ENCODE results near the gene RNF213.

RNF213 gene

DNA sequence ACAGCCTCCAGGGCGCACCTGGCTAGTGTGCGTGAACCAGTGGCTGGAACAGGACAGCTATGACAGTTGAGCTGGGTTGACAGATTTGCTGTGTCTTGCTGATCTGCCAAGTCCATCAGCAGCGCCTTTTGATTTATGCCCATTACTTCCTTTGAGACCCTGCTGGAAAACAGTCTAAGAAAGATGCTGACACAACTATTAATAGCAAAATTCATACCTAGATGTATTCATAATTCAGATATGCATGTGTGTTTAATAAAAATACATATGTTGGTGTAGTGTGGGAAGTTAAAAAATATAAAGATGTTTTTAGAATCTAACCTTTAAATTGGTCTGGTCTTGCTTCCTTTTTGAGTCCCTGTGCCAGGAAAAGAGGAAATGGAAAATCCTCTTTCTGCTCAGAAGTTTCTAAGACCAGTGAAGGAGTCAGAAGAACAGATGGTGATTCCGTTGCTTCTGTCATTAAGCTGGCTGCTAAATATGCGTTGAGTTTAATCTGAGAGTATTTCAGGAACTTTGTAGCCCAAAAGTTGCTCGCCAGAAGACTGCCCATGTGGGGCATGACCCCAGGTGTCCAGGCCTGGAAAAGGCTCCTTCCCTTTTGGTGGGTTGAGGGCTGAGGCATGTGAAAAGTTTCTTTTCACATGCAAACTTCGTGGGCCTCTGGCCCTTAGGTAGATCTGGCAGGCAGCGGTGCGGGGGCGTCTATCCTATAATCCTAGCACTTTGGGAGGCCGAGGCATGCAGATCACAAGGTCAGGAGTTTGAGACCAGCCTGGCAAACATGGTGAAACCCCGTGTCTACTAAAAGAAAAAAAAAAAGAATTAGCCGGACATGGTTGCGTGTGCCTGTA lies 114.3 kb downstream of the RNF213 start:
- H3K4me3 ChIP-seq (ENCODE audit: low read length in 2 of 2) = no peak overlapping the region
- no peak overlapping the region for H3K9ac ChIP-seq (ENCODE audit: low read length in 2 of 2)
- H3K9me3 ChIP-seq (ENCODE audit: control insufficient read depth in 2 of 2, low read length in 2 of 2) = no peaks in the 10 kb centered on the region
- H3K4me1 ChIP-seq (ENCODE audit: control insufficient read depth, insufficient read depth, low read length) = no peaks in the 10 kb centered on the region
- peaks cover 68 to 76% of the 10 kb centered on the region in 2 donors for H3K36me3 ChIP-seq (ENCODE audit: control insufficient read depth in 2 of 2, insufficient read depth in 2 of 2, low read length in 2 of 2)
- no peaks in the 10 kb centered on the region for H3K27me3 ChIP-seq (ENCODE audit: control insufficient read depth in 1 of 2, insufficient read depth in 2 of 2, low read length in 2 of 2)
- H3K27ac ChIP-seq (ENCODE audit: low read length) = no peak overlapping the region

DNA sequence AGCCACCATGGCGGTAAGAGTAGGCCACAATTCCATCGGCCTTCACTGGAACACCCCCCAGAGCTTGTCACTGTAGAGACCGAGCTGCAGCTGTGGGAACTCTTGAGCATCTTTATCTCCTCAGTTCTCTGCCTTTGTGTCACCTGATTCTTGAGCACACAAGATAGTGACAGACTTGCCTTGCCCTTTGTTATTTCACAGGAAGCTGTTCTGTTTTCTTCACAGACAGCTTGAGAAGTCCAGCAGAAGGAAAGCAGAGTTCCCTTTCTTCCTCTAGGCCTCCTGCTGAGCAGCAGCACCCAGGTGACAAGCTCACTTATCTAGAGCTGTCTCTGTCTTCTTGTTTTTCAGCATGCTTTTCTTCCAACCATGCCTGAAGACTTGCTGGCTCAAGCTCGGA lies 115.9 kb downstream of the RNF213 start:
- H3K9me3 ChIP-seq (ENCODE audit: control insufficient read depth in 2 of 2, low read length in 2 of 2) = no peaks in the 10 kb centered on the region
- H3K9ac ChIP-seq (ENCODE audit: low read length in 2 of 2) = no peak overlapping the region
- no peaks in the 10 kb centered on the region for H3K27me3 ChIP-seq (ENCODE audit: control insufficient read depth in 1 of 2, insufficient read depth in 2 of 2, low read length in 2 of 2)
- no peaks in the 10 kb centered on the region for H3K4me1 ChIP-seq (ENCODE audit: control insufficient read depth, insufficient read depth, low read length)
- peaks cover 73 to 83% of the 10 kb centered on the region in 2 donors for H3K36me3 ChIP-seq (ENCODE audit: control insufficient read depth in 2 of 2, insufficient read depth in 2 of 2, low read length in 2 of 2)
- H3K4me3 ChIP-seq (ENCODE audit: low read length in 2 of 2) = no peak overlapping the region
- H3K27ac ChIP-seq (ENCODE audit: low read length) = no peak overlapping the region

DNA sequence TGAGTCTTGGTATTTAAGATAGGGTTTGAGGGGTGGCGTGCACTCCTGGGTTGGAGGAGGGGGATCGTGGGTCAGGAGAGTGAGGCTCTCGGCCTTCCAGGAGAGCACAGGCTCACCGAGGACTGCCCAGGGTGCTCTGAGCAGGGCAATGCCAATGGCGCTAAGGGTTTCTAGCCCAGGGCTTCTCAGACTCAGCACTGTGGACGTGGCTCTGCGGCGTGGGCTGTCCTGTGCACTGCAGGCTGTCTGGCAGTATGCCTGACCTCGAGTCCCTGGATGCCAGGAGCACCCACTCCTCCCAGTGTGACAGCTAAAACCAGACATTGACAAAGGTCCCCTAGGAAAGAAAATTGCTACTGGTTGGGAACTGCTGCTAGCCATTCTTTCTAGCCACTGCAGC lies 117.1 kb downstream of the RNF213 start:
- Histone ChIP-seq H3K27me3 (ENCODE audit: control insufficient read depth in 1 of 2, insufficient read depth in 2 of 2, low read length in 2 of 2) (no peaks in the 10 kb centered on the region), H3K9me3 (ENCODE audit: control insufficient read depth in 2 of 2, low read length in 2 of 2) (no peaks in the 10 kb centered on the region), H3K27ac (ENCODE audit: low read length) (no peak overlapping the region), H3K9ac (ENCODE audit: low read length in 2 of 2) (no peak overlapping the region), H3K36me3 (ENCODE audit: control insufficient read depth in 2 of 2, insufficient read depth in 2 of 2, low read length in 2 of 2) (peaks cover 66 to 84% of the 10 kb centered on the region in 2 donors), H3K4me3 (ENCODE audit: low read length in 2 of 2) (no peak overlapping the region), H3K4me1 (ENCODE audit: control insufficient read depth, insufficient read depth, low read length) (no peaks in the 10 kb centered on the region)

DNA sequence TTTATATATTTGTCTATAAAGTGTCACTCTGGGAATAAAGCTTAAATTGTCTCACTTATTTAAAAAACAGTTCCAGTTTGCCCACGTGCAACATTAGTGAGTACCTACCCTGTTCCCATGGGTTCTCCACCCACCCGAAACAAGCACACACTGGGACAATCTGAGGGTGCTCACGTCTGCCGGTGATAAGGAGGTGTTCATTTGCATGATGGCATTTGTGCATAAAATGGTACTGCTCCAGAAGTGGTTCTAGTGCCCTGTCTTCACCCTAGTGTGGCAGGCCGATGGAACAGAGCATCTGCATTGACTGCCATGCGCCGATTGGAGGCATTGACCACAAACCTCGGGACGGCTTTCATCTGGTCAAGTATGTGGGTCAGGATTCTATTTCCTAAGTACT lies 118.7 kb downstream of the RNF213 start:
- Histone ChIP-seq H3K36me3 (ENCODE audit: control insufficient read depth in 2 of 2, insufficient read depth in 2 of 2, low read length in 2 of 2) (peaks cover 64 to 86% of the 10 kb centered on the region in 2 donors), H3K9ac (ENCODE audit: low read length in 2 of 2) (no peak overlapping the region), H3K4me1 (ENCODE audit: control insufficient read depth, insufficient read depth, low read length) (no peaks in the 10 kb centered on the region), H3K27ac (ENCODE audit: low read length) (no peak overlapping the region), H3K9me3 (ENCODE audit: control insufficient read depth in 2 of 2, low read length in 2 of 2) (no peaks in the 10 kb centered on the region), H3K4me3 (ENCODE audit: low read length in 2 of 2) (no peak overlapping the region), H3K27me3 (ENCODE audit: control insufficient read depth in 1 of 2, insufficient read depth in 2 of 2, low read length in 2 of 2) (no peaks in the 10 kb centered on the region)

DNA sequence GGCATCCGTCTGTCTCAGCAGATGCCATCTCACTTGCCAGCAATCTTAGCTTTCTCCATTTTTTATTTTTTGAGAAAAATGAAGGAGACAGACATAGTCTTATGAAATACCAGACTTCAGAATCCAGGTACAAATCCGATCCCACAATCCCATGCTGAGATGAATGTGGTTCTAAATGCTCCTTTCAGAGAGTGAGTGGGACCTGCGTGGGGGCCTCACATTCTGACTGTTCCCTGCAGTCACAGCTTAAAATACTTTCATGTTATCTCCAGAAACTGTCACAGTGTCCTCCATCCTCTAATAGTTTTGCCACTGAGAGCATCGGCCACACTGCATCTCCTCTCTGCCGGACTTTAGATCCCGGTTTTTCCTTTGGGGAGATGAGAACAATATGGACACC lies 119.4 kb downstream of the RNF213 start:
- no peak overlapping the region for H3K9ac ChIP-seq (ENCODE audit: low read length in 2 of 2)

DNA sequence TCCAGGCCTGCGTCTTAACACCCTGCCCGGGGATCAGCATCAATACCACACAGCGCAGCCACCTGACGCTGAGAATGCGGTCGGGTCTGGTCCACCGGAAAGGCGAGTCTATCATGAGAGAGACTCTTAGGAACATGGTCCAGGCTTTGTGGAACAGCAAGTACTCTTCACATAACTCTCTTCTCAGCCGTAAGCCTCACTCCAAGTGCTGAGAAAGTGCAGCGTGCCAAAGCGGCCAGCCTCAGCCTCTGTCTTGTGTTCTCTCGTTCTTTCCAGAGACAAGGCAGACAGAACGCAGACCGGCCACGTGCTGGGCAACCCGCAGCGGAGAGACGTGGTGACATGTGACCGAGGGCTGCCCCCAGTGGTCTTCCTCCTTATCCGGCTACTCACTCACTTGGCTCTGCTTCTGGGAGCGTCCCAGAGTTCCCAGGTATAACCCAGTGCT lies 119.9 kb downstream of the RNF213 start:
- Histone ChIP-seq H3K9ac (ENCODE audit: low read length in 2 of 2) (no peak overlapping the region), H3K4me1 (ENCODE audit: control insufficient read depth, insufficient read depth, low read length) (no peaks in the 10 kb centered on the region), H3K27me3 (ENCODE audit: control insufficient read depth in 1 of 2, insufficient read depth in 2 of 2, low read length in 2 of 2) (no peaks in the 10 kb centered on the region), H3K27ac (ENCODE audit: low read length) (no peak overlapping the region), H3K36me3 (ENCODE audit: control insufficient read depth in 2 of 2, insufficient read depth in 2 of 2, low read length in 2 of 2) (peaks cover 68 to 89% of the 10 kb centered on the region in 2 donors), H3K4me3 (ENCODE audit: low read length in 2 of 2) (no peak overlapping the region), H3K9me3 (ENCODE audit: control insufficient read depth in 2 of 2, low read length in 2 of 2) (no peaks in the 10 kb centered on the region)

More for the DNA sequence above, 119.4 kb downstream of the RNF213 start:
- no peaks in the 10 kb centered on the region for H3K9me3 ChIP-seq (ENCODE audit: control insufficient read depth in 2 of 2, low read length in 2 of 2)
- H3K36me3 ChIP-seq (ENCODE audit: control insufficient read depth in 2 of 2, insufficient read depth in 2 of 2, low read length in 2 of 2) = peaks cover 65 to 87% of the 10 kb centered on the region in 2 donors
- H3K4me1 ChIP-seq (ENCODE audit: control insufficient read depth, insufficient read depth, low read length) = no peaks in the 10 kb centered on the region
- no peak overlapping the region for H3K27ac ChIP-seq (ENCODE audit: low read length)
- no peaks in the 10 kb centered on the region for H3K27me3 ChIP-seq (ENCODE audit: control insufficient read depth in 1 of 2, insufficient read depth in 2 of 2, low read length in 2 of 2)
- H3K4me3 ChIP-seq (ENCODE audit: low read length in 2 of 2) = no peak overlapping the region

DNA sequence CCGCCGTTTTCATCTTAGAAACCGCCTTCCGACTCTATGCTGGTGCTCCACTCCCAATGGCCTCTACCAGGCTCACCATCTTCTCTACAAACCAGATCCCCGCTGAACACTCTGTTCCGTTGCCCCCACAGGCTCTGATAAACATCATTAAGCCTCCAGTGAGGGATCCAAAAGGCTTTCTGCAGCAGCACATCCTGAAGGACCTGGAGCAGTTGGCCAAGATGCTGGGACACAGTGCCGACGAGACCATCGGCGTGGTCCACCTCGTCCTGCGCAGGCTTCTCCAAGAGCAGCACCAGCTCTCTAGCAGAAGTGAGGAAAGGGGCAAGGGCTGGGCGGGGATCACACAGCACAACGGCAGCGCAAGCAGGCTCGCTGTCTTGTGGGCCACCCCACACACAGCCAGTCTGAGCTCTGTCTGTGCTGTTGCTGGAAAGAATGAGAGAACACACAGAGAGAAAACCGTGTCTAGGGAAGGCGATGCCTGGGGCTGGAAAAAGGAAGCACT lies 120.8 kb downstream of the RNF213 start:
- no peak overlapping the region for H3K4me3 ChIP-seq (ENCODE audit: low read length in 2 of 2)
- no peaks in the 10 kb centered on the region for H3K27me3 ChIP-seq (ENCODE audit: control insufficient read depth in 1 of 2, insufficient read depth in 2 of 2, low read length in 2 of 2)
- no peak overlapping the region for H3K9ac ChIP-seq (ENCODE audit: low read length in 2 of 2)
- no peak overlapping the region for H3K27ac ChIP-seq (ENCODE audit: low read length)
- peaks cover 66 to 88% of the 10 kb centered on the region in 2 donors for H3K36me3 ChIP-seq (ENCODE audit: control insufficient read depth in 2 of 2, insufficient read depth in 2 of 2, low read length in 2 of 2)
- H3K4me1 ChIP-seq (ENCODE audit: control insufficient read depth, insufficient read depth, low read length) = no peaks in the 10 kb centered on the region
- H3K9me3 ChIP-seq (ENCODE audit: control insufficient read depth in 2 of 2, low read length in 2 of 2) = no peaks in the 10 kb centered on the region

DNA sequence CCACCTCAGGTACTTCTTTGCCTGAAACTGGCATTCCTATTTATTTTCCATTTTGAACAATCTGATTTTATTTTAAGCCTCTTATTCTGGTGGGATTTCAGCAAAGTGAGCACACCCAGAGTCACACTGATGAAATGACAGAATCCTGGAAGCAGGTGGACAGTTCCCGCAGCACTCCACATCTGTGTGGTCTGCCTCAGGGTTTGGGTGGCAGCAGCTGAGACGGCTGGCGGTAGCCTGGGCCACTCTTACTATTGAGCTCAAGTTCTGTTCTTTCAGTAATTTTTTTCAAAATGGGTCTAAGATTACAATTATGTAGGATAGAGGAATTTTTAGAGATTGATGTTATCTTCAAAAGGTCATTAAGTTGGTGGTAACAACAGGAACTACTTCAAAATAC lies 121.8 kb downstream of the RNF213 start:
- no peak overlapping the region for H3K9ac ChIP-seq (ENCODE audit: low read length in 2 of 2)
- H3K36me3 ChIP-seq (ENCODE audit: control insufficient read depth in 2 of 2, insufficient read depth in 2 of 2, low read length in 2 of 2) = peaks cover 64 to 88% of the 10 kb centered on the region in 2 donors
- H3K9me3 ChIP-seq (ENCODE audit: control insufficient read depth in 2 of 2, low read length in 2 of 2) = no peaks in the 10 kb centered on the region
- no peak overlapping the region for H3K27ac ChIP-seq (ENCODE audit: low read length)
- H3K4me3 ChIP-seq (ENCODE audit: low read length in 2 of 2) = no peak overlapping the region
- H3K4me1 ChIP-seq (ENCODE audit: control insufficient read depth, insufficient read depth, low read length) = no peaks in the 10 kb centered on the region
- H3K27me3 ChIP-seq (ENCODE audit: control insufficient read depth in 1 of 2, insufficient read depth in 2 of 2, low read length in 2 of 2) = no peaks in the 10 kb centered on the region

DNA sequence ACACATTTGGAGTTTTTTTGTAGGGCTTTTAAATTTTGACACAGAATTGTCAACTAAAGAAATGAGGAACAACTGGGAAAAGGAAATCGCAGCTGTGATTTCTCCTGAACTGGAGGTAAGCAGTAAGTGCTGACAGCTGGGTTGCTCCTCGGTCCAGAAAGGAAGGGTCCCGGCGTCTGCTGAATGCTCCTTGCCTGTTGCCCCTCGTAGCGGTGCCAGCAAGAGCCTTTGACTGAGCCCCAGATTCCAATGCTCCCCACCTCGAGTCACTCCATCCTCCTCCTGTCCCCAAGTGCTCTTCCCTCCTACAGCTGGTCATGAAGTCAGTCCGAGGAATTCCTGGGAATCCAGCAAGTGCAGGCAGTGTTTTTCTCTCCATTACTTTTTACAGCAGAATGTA lies 122.3 kb downstream of the RNF213 start:
- H3K27me3 ChIP-seq (ENCODE audit: control insufficient read depth in 1 of 2, insufficient read depth in 2 of 2, low read length in 2 of 2) = no peaks in the 10 kb centered on the region
- H3K9me3 ChIP-seq (ENCODE audit: control insufficient read depth in 2 of 2, low read length in 2 of 2) = no peaks in the 10 kb centered on the region
- H3K4me1 ChIP-seq (ENCODE audit: control insufficient read depth, insufficient read depth, low read length) = no peaks in the 10 kb centered on the region
- no peak overlapping the region for H3K27ac ChIP-seq (ENCODE audit: low read length)
- H3K36me3 ChIP-seq (ENCODE audit: control insufficient read depth in 2 of 2, insufficient read depth in 2 of 2, low read length in 2 of 2) = peaks cover 62 to 85% of the 10 kb centered on the region in 2 donors
- H3K4me3 ChIP-seq (ENCODE audit: low read length in 2 of 2) = no peak overlapping the region
- no peak overlapping the region for H3K9ac ChIP-seq (ENCODE audit: low read length in 2 of 2)

DNA sequence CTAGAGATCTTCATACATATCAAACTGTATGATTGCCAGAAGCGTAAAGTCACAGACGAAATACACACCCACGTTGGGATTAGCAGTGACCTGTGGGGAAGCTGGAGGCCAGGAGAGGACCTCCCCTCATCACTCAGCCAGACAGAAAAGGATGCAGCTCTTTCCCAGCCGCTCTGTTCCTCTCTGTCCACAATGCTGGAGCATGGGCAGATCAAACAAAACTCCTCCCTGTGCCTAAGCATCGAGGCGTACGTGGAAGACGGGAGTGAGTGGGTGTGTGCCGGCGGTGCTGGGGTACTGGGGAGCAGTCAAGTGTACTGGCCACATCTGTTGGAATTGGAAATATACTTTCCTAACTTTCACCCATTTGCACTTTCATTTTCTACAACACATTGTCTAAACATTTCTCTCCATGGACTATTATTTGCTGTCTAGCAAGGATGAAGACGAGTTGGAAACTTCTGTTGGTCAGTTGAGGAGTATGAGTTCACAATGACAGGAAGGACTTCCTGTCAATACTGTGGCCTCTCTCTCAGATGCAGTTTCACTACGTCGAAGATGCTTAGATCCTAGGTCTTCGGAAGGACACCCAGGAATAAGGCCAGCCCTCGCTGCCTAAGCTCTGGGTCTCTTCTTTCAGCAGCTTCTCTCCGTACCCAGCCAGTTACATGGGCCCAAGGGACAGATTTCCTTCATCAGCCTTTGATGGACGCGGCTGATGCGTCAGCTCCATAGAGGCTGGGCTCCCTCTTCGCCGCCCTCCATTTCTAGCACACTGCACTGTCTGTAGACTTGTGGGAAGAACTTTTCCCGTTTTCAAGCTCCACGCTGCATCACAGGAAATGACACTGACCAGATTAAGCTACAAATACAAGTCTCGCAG lies 123.7 kb downstream of the RNF213 start:
- Histone ChIP-seq H3K4me3 (ENCODE audit: low read length in 2 of 2) (no peak overlapping the region), H3K27me3 (ENCODE audit: control insufficient read depth in 1 of 2, insufficient read depth in 2 of 2, low read length in 2 of 2) (no peaks in the 10 kb centered on the region), H3K36me3 (ENCODE audit: control insufficient read depth in 2 of 2, insufficient read depth in 2 of 2, low read length in 2 of 2) (peaks cover 70 to 86% of the 10 kb centered on the region in 2 donors), H3K9ac (ENCODE audit: low read length in 2 of 2) (no peak overlapping the region), H3K27ac (ENCODE audit: low read length) (no peak overlapping the region), H3K4me1 (ENCODE audit: control insufficient read depth, insufficient read depth, low read length) (no peaks in the 10 kb centered on the region), H3K9me3 (ENCODE audit: control insufficient read depth in 2 of 2, low read length in 2 of 2) (no peaks in the 10 kb centered on the region)

All from stomach smooth muscle (tissue), 2 donors.